Right lobe of liver (tissue), 4 donors: ENCODE measurements around the gene RNF113B.

ENCODE experiments used
- POLR2A ChIP-seq: fragments of 450-650 bp; IDR thresholded peaks from one replicate; pipeline ENCODE4 v1.6.1; 2017; ENCODE audit warnings: antibody characterized with exemption, mild to moderate bottlenecking
- TF ChIP-seq, protein P1 (sequence below), 4 donors: fragments of 200-600 bp in 3 of 4; fragments of 450-650 bp in 1 of 4; IDR thresholded peaks; one replicate each; pipeline versions ENCODE4 v1.5.1 to v1.8.0; 2016 to 2022; ENCODE audit warnings: antibody characterized with exemption in 4 of 4, mild to moderate bottlenecking in 2 of 4
- donor health status: DM: no; HTN: no; CAD: no.
- donor health status: DM: no; HTN: no; CAD: no.
- donor health status: DM: no; HTN: yes; CAD: no.

DNA sequence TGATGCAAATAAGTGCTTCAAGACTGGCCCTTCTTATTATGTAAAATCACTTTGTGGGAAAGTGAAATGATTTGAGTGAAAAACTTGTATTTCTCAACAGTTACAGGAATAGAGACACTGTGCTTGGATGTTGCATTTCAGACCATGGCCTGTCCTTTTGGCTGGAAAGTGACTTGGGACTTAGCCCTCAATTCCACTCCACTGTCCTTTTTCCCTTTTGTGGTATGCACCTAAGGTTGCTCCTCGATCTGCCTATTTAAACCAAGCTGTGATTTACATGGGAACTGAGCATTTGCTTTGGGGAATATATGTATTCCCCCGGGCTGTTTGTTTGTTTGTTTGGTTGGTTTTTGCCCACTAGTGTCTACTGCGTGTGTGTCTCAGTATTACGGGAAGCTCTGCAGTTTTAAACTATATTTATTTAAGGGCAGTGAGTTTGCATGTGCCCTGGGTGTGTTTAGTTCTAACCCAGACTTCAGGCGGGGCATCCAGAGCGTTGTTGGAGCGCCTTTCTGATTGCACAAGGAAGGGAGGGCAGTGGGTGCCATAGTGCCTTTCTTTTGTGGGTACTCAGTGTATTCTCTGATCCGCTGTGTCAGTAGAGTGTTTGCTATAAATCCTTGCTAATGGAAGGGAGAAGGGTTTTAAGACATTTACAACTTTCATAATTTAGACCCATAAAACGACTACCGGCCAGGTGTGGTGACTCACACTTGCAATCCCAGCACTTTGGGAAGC is 18.2 kb upstream of the RNF113B start:
- no peak for TF ChIP-seq POLR2A
- TF ChIP-seq, protein P1, sequence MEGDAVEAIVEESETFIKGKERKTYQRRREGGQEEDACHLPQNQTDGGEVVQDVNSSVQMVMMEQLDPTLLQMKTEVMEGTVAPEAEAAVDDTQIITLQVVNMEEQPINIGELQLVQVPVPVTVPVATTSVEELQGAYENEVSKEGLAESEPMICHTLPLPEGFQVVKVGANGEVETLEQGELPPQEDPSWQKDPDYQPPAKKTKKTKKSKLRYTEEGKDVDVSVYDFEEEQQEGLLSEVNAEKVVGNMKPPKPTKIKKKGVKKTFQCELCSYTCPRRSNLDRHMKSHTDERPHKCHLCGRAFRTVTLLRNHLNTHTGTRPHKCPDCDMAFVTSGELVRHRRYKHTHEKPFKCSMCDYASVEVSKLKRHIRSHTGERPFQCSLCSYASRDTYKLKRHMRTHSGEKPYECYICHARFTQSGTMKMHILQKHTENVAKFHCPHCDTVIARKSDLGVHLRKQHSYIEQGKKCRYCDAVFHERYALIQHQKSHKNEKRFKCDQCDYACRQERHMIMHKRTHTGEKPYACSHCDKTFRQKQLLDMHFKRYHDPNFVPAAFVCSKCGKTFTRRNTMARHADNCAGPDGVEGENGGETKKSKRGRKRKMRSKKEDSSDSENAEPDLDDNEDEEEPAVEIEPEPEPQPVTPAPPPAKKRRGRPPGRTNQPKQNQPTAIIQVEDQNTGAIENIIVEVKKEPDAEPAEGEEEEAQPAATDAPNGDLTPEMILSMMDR (IDR thresholded peaks at IDR 0.05) = no peak
